Glutamatergic neuron (in vitro differentiated cells): ENCODE data around the gene BTBD9. TPM values are rescaled to one million over a fixed set of nuclear protein-coding genes. Genes with fewer than 3 reads are reported as not detected.
A peak's percentile ranks its signal among the peaks of the same experiment; 100 is the strongest.

Experiments used
- DNase-seq: peaks from one replicate; pipeline ENCODE4 v3.0.0; 2022
- H3K27ac Mint-ChIP-seq: one replicate; pipeline ENCODE4 v1.8.0; 2020; ENCODE audit warnings: mild to moderate bottlenecking, mixed read lengths, inconsistent platforms; ENCODE audit not compliant: unreplicated experiment
- H3K27me3 Mint-ChIP-seq: one replicate; pipeline ENCODE4 v1.8.0; 2020; ENCODE audit warnings: mild to moderate bottlenecking, moderate library complexity, mixed read lengths, inconsistent platforms; ENCODE audit not compliant: unreplicated experiment
- H3K36me3 Mint-ChIP-seq: one replicate; pipeline ENCODE4 v1.8.0; 2020; ENCODE audit warnings: mild to moderate bottlenecking, mixed read lengths, inconsistent platforms; ENCODE audit not compliant: unreplicated experiment
- H3K4me1 Mint-ChIP-seq: one replicate; pipeline ENCODE4 v1.8.0; 2020; ENCODE audit warnings: mild to moderate bottlenecking, low read depth, mixed read lengths, inconsistent platforms; ENCODE audit not compliant: unreplicated experiment
- H3K4me3 Mint-ChIP-seq: one replicate; pipeline ENCODE4 v1.8.0; 2020; ENCODE audit warnings: mild to moderate bottlenecking, mixed read lengths, inconsistent platforms; ENCODE audit not compliant: unreplicated experiment
- H3K9me3 Mint-ChIP-seq: one replicate; pipeline ENCODE4 v1.8.0; 2020; ENCODE audit warnings: mild to moderate bottlenecking, moderate library complexity, mixed read lengths, inconsistent platforms; ENCODE audit not compliant: unreplicated experiment
- CTCF ChIP-seq: fragments of 200-600 bp; sonication (generic); IDR thresholded peaks from one replicate; pipeline ENCODE4 v1.5.0; 2021; ENCODE audit not compliant: partially characterized antibody, unreplicated experiment
- total RNA-seq: library from RNA; stranded (reverse); fragmentation: NEBNext Ultra II Directional; extraction: Animal tissue kit (Norgen Biotek cat#: 25700); gene quantifications from one replicate; pipeline ENCODE4 v1.2.1, GENCODE V29; 2021; ENCODE audit not compliant: unreplicated experiment

BTBD9 gene
- total RNA-seq, 1 donor from 2014 or later, result 18.8 TPM

- no peak overlapping the region for H3K27ac Mint-ChIP-seq
- H3K27me3 Mint-ChIP-seq, result peaks cover 4% of the 10 kb centered on the region
- no peak for TF ChIP-seq CTCF
- no peak for DNase-seq
- peaks cover 40% of the 10 kb centered on the region for H3K4me1 Mint-ChIP-seq
- no peaks in the 10 kb centered on the region for H3K36me3 Mint-ChIP-seq
- H3K9me3 Mint-ChIP-seq, result peaks cover 20% of the 10 kb centered on the region
- peak overlapping the region; percentile 10 for H3K4me3 Mint-ChIP-seq
Observed at GRCh38 chr6:38150681-38151296, 488.9 kb downstream of the BTBD9 start.

GRCh38 chr6:38150021-38150420 is 489.7 kb downstream of the BTBD9 start:
- H3K36me3 Mint-ChIP-seq, result no peaks in the 10 kb centered on the region
- H3K27ac Mint-ChIP-seq, result no peak overlapping the region
- no peak for DNase-seq
- peaks cover 14% of the 10 kb centered on the region for H3K9me3 Mint-ChIP-seq
- H3K27me3 Mint-ChIP-seq, result peaks cover 2% of the 10 kb centered on the region
- peaks cover 40% of the 10 kb centered on the region for H3K4me1 Mint-ChIP-seq
- H3K4me3 Mint-ChIP-seq, result no peak overlapping the region
- TF ChIP-seq CTCF, result no peak

- Mint-ChIP-seq H3K27ac (no peak overlapping the region), H3K4me3 (no peak overlapping the region), H3K36me3 (no peaks in the 10 kb centered on the region), H3K4me1 (peaks cover 36% of the 10 kb centered on the region), H3K9me3 (peaks cover 12% of the 10 kb centered on the region), H3K27me3 (no peaks in the 10 kb centered on the region)
- DNase-seq, result no peak
- TF ChIP-seq CTCF, result no peak
Observed at GRCh38 chr6:38149531-38149930, 490.2 kb downstream of the BTBD9 start.

- Mint-ChIP-seq H3K9me3 (peaks cover 12% of the 10 kb centered on the region), H3K36me3 (no peaks in the 10 kb centered on the region), H3K27me3 (no peaks in the 10 kb centered on the region), H3K4me1 (peaks cover 30% of the 10 kb centered on the region), H3K27ac (no peak overlapping the region), H3K4me3 (no peak overlapping the region)
- no peak for TF ChIP-seq CTCF
- DNase-seq, result no peak
Observed at GRCh38 chr6:38148606-38149005, 491.1 kb downstream of the BTBD9 start.

- Mint-ChIP-seq H3K27ac (no peak overlapping the region), H3K4me3 (no peak overlapping the region), H3K9me3 (peaks cover 12% of the 10 kb centered on the region), H3K4me1 (peaks cover 34% of the 10 kb centered on the region), H3K27me3 (peaks cover 3% of the 10 kb centered on the region), H3K36me3 (no peaks in the 10 kb centered on the region)
- DNase-seq, result no peak
- TF ChIP-seq CTCF, result no peak
Observed at GRCh38 chr6:38146734-38147027, 493.0 kb downstream of the BTBD9 start.
